ENCODE measurements around the gene DVL1. TPM values are rescaled to one million over a fixed set of nuclear protein-coding genes. Genes with fewer than 3 reads are reported as not detected.
"Not testable (repeated sequence)": the region's sequence is repeated elsewhere in the genome, so short reads cannot be mapped to it uniquely, and the experiment has no call there.

DVL1 gene
- total RNA-seq, 2 donors from 2014 or later = 49.9 to 71.3 TPM

- TF ChIP-seq CTCF (IDR thresholded peaks at IDR 0.05) = no peak
- Histone ChIP-seq H3K36me3 (no peaks in the 10 kb centered on the region), H3K9ac (ENCODE audit: low read depth in 2 of 2, low read length in 2 of 2) (peak overlapping the region in 1 of 2 donors; percentile 43), H3K4me3 (no peak overlapping the region), H3K9me3 (no peaks in the 10 kb centered on the region), H3K27me3 (no peaks in the 10 kb centered on the region), H3K4me1 (peaks cover 10% of the 10 kb centered on the region), H3K27ac (no peak overlapping the region)
- intact Hi-C loops (cut with DNase I) = no loop called here
- no peak for DNase-seq
These were observed 28.4 kb downstream of the DVL1 start for GRCh38 chr1:1320666-1321448.

DNA sequence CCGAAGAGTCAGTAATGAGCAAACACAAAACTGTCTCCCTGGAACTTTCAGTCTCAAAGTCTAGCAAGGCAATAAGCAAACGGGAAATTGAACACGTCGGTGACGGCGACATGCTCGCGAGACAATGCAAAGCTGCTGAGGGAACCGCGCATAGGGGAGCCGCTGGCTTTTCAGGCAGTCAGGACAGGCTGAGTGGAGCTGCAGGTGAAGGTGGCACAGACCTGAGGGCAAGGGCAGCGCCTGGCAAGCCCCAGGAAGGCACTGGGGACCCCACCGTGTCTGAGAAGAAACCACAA lies 29.6 kb downstream of the DVL1 start:
- H3K36me3 ChIP-seq = no peaks in the 10 kb centered on the region
- H3K4me1 ChIP-seq = peaks cover 5% of the 10 kb centered on the region
- no peaks in the 10 kb centered on the region for H3K27me3 ChIP-seq
- intact Hi-C loops (cut with DNase I) = no loop called here
- H3K4me3 ChIP-seq = no peak overlapping the region
- H3K9me3 ChIP-seq = no peaks in the 10 kb centered on the region
- no peak overlapping the region for H3K9ac ChIP-seq (ENCODE audit: low read depth in 2 of 2, low read length in 2 of 2)
- no peak for DNase-seq
- TF ChIP-seq CTCF (IDR thresholded peaks at IDR 0.05) = no peak
- no peak overlapping the region for H3K27ac ChIP-seq

DNA sequence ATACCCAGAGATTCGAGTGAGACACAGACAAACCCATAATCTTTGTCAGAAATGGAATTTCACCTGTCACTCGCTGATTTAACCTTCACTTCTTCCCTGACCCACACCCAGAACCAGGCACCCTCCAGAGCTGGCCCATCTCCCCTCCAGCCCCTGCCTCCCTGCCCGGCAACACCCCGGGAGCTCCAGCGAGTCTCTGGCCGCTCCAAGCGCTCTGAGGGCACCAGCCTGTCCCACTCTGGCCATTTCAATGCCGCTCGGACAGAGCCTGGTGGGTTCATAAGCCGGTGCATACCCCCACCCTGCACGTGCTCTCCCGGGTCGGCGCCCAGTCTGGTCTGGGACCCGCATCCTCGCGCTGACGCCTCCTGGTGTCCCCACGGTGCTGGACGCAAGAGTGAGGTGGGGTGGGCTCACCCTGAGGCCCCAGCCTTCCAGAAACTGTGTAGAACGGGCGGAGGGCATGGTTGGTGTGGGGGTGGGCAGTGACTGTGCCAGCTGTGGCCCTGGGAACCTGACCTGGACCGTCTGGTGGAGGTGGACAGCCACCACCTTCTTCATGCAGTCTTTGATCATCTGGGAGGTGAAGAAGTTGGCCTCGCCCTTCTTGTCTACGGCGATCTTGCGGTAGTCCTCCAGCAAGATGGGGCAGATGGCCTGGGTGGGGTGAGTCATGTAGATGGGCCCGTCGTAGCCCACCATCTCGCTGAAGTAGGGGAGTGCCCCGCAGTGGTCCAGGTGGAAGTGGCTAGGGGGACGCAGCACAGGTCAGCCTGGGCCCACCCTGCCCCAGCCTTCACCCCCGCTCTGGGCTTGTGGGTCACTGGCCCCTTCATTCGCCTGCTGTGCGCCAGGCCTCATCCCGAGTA lies 30.2 kb downstream of the DVL1 start:
- no peak overlapping the region for H3K4me3 ChIP-seq
- H3K9ac ChIP-seq (ENCODE audit: low read depth in 2 of 2, low read length in 2 of 2) = no peak overlapping the region
- DNase-seq = no peak
- no peaks in the 10 kb centered on the region for H3K36me3 ChIP-seq
- TF ChIP-seq CTCF (IDR thresholded peaks at IDR 0.05) = no peak
- no peaks in the 10 kb centered on the region for H3K9me3 ChIP-seq
- H3K27ac ChIP-seq = no peak overlapping the region
- peaks cover 5% of the 10 kb centered on the region for H3K4me1 ChIP-seq
- no peaks in the 10 kb centered on the region for H3K27me3 ChIP-seq
- intact Hi-C loops (cut with DNase I) = no loop called here

GRCh38 chr1:1318131-1318652 lies 31.0 kb downstream of the DVL1 start:
- H3K36me3 ChIP-seq = no peaks in the 10 kb centered on the region
- H3K9ac ChIP-seq (ENCODE audit: low read depth in 2 of 2, low read length in 2 of 2) = no peak overlapping the region
- TF ChIP-seq CTCF (IDR thresholded peaks at IDR 0.05) = no peak

DNA sequence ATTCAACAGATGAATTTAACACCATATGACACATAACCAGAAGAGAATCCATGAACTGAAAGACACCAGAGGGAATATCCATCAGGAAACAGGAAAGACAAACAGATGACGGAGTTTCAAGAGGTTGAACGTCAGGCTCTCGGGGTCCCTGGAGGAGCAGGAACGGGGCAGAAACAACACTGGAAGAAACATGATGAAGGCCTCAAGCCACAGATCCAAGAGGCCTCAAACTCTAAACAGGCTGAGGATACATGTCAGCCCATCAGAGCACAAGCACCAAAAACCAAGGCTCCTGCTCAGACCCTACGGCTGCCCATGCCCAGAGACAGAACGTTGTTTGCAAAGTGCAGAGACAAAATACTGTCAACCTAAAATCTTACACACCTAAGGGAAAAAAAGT lies 31.8 kb downstream of the DVL1 start:
- Histone ChIP-seq H3K4me1 (no peaks in the 10 kb centered on the region), H3K27ac (peak overlapping the region; percentile 44), H3K9ac (ENCODE audit: low read depth in 2 of 2, low read length in 2 of 2) (no peak overlapping the region), H3K4me3 (no peak overlapping the region), H3K36me3 (no peaks in the 10 kb centered on the region), H3K9me3 (no peaks in the 10 kb centered on the region), H3K27me3 (no peaks in the 10 kb centered on the region)
- no peak for TF ChIP-seq CTCF (IDR thresholded peaks at IDR 0.05)
- intact Hi-C loops (cut with DNase I) = no loop called here
- no peak for DNase-seq

More at GRCh38 chr1:1318131-1318652, 31.0 kb downstream of the DVL1 start:
- H3K9me3 ChIP-seq = no peaks in the 10 kb centered on the region
- peaks cover 2% of the 10 kb centered on the region for H3K4me1 ChIP-seq
- peak; percentile 77 for DNase-seq
- H3K4me3 ChIP-seq = no peak overlapping the region
- intact Hi-C loops (cut with DNase I) = no loop called here
- peak overlapping the region; percentile 44 for H3K27ac ChIP-seq
- no peaks in the 10 kb centered on the region for H3K27me3 ChIP-seq

- H3K4me3 ChIP-seq; H3K27ac ChIP-seq; intact Hi-C loops (cut with DNase I); H3K9ac ChIP-seq (ENCODE audit: low read depth in 2 of 2, low read length in 2 of 2); H3K9me3 ChIP-seq; DNase-seq; H3K4me1 ChIP-seq; H3K36me3 ChIP-seq; H3K27me3 ChIP-seq: not testable (repeated sequence)
These were observed 33.0 kb downstream of the DVL1 start for GRCh38 chr1:1316199-1316598.

All from colonic mucosa (tissue), 4 donors.